IPS DF 6.9 (cell line): ENCODE results near the gene TNRC6A.
"Not testable (repeated sequence)": the region's sequence is repeated elsewhere in the genome, so short reads cannot be mapped to it uniquely, and the experiment has no call there.

Source experiments
- DNase-seq: peaks from one replicate; pipeline ENCODE4 v3.0.0-alpha.2; 2013; ENCODE audit warnings: low read depth, low spot score
- H3K27ac ChIP-seq: one replicate; pipeline ENCODE4 v1.5.1; 2013; ENCODE audit warnings: low read length, control low read depth
- H3K27me3 ChIP-seq: 2 replicates; pipeline ENCODE4 v1.6.1; 2013; ENCODE audit warnings: mild to moderate bottlenecking, low read length; ENCODE audit not compliant: control insufficient read depth, insufficient read depth
- H3K36me3 ChIP-seq: 2 replicates; pipeline ENCODE4 v1.6.1; 2013; ENCODE audit warnings: low read length; ENCODE audit not compliant: control insufficient read depth, insufficient read depth
- H3K4me1 ChIP-seq: 2 replicates; pipeline ENCODE4 v1.6.1; 2013; ENCODE audit warnings: low read length; ENCODE audit not compliant: control insufficient read depth, insufficient read depth
- H3K4me3 ChIP-seq: 2 replicates; pipeline ENCODE4 v1.5.1; 2013; ENCODE audit warnings: mild to moderate bottlenecking, low read length
- H3K9me3 ChIP-seq: 2 replicates; pipeline ENCODE4 v1.6.1; 2013; ENCODE audit warnings: low read length, inconsistent platforms; ENCODE audit not compliant: control insufficient read depth, insufficient read depth
- WGBS: extraction: QIAGEN DNeasy Blood & Tissue Kit; methylation state at CpG from one replicate; pipeline ENCODE4 v1.1.7; 2013; ENCODE audit warnings: mixed read lengths, missing lambda C conversion rate; ENCODE audit not compliant: insufficient read length, insufficient coverage; 5-methylcytosine and 5-hydroxymethylcytosine counted together

TNRC6A gene

GRCh38 chr16:24844101-24845030, 114.9 kb downstream of the TNRC6A start:
- no peak for DNase-seq
- Histone ChIP-seq H3K27me3 (no peaks in the 10 kb centered on the region), H3K36me3 (no peaks in the 10 kb centered on the region), H3K27ac (no peak overlapping the region), H3K4me1 (peaks cover 1% of the 10 kb centered on the region; the same call in 1 of the 2 replicates), H3K9me3 (no peaks in the 10 kb centered on the region), H3K4me3 (no peak overlapping the region)
- no CpG with 5 or more reads among the region's 17 CpGs for WGBS

- no CpG with 5 or more reads among the region's 2 CpGs for WGBS
Observed at GRCh38 chr16:24845031-24845365, 115.5 kb downstream of the TNRC6A start.

GRCh38 chr16:24845726-24846547, 116.5 kb downstream of the TNRC6A start, which contains the start of gene SLC5A11:
Gene SLC5A11 (plus strand): TSS chr16:24845963. CDS start chr16:24858644, 12,681 bp downstream.
- Histone ChIP-seq H3K27me3 (no peaks in the 10 kb centered on the region), H3K9me3 (no peaks in the 10 kb centered on the region), H3K27ac (no peak within 1 kb of the TSS), H3K36me3 (no peaks in the 10 kb centered on the region), H3K4me1 (peaks cover 1% of the 10 kb centered on the region; the same call in 1 of the 2 replicates), H3K4me3 (no peak within 1 kb of the TSS)
- WGBS = no CpG with 5 or more reads among the region's 21 CpGs
- no peak for DNase-seq

More at GRCh38 chr16:24845031-24845365, 115.5 kb downstream of the TNRC6A start:
- DNase-seq, H3K36me3 ChIP-seq, H3K9me3 ChIP-seq, H3K4me3 ChIP-seq, H3K4me1 ChIP-seq, H3K27me3 ChIP-seq, H3K27ac ChIP-seq: not testable (repeated sequence)

- DNase-seq = no peak
- Histone ChIP-seq H3K36me3 (no peaks in the 10 kb centered on the region), H3K4me3 (no peak overlapping the region), H3K9me3 (no peaks in the 10 kb centered on the region), H3K27ac (no peak overlapping the region), H3K4me1 (peaks cover 1% of the 10 kb centered on the region; the same call in 1 of the 2 replicates), H3K27me3 (no peaks in the 10 kb centered on the region)
- WGBS = no CpG with 5 or more reads among the region's 8 CpGs
Observed at GRCh38 chr16:24846548-24847357, 117.3 kb downstream of the TNRC6A start.

- no peak overlapping the region for H3K27ac ChIP-seq
- WGBS = no CpG with 5 or more reads among the region's 3 CpGs
- peaks cover 1% of the 10 kb centered on the region; the same call in 1 of the 2 replicates for H3K4me1 ChIP-seq
- DNase-seq = no peak
- no peaks in the 10 kb centered on the region for H3K9me3 ChIP-seq
- H3K4me3 ChIP-seq = no peak overlapping the region
- no peaks in the 10 kb centered on the region for H3K36me3 ChIP-seq
- no peaks in the 10 kb centered on the region for H3K27me3 ChIP-seq
Observed at GRCh38 chr16:24847358-24847664, 117.9 kb downstream of the TNRC6A start.

- H3K27ac ChIP-seq = no peak overlapping the region
- no peak for DNase-seq
- no CpG with 5 or more reads among the region's 5 CpGs for WGBS
- H3K36me3 ChIP-seq = no peaks in the 10 kb centered on the region
- no peaks in the 10 kb centered on the region for H3K27me3 ChIP-seq
- H3K4me1 ChIP-seq = peaks cover 1% of the 10 kb centered on the region; the same call in 1 of the 2 replicates
- no peak overlapping the region for H3K4me3 ChIP-seq
- no peaks in the 10 kb centered on the region for H3K9me3 ChIP-seq
Observed at GRCh38 chr16:24848065-24848464, 118.6 kb downstream of the TNRC6A start.

- no CpG with 5 or more reads among the region's 5 CpGs for WGBS
- Histone ChIP-seq H3K36me3 (no peaks in the 10 kb centered on the region), H3K9me3 (no peaks in the 10 kb centered on the region), H3K4me1 (peaks cover 1% of the 10 kb centered on the region; the same call in 1 of the 2 replicates), H3K27me3 (no peaks in the 10 kb centered on the region), H3K4me3 (no peak overlapping the region), H3K27ac (no peak overlapping the region)
- no peak for DNase-seq
Observed at GRCh38 chr16:24849641-24850040, 120.2 kb downstream of the TNRC6A start.

- Histone ChIP-seq H3K27me3 (no peaks in the 10 kb centered on the region), H3K36me3 (no peaks in the 10 kb centered on the region), H3K27ac (no peak overlapping the region), H3K4me1 (peaks cover 1% of the 10 kb centered on the region; the same call in 1 of the 2 replicates), H3K4me3 (no peak overlapping the region), H3K9me3 (no peaks in the 10 kb centered on the region)
- DNase-seq = no peak
- no CpG with 5 or more reads among the region's 9 CpGs for WGBS
Observed at GRCh38 chr16:24850289-24850938, 121.0 kb downstream of the TNRC6A start.

DNA sequence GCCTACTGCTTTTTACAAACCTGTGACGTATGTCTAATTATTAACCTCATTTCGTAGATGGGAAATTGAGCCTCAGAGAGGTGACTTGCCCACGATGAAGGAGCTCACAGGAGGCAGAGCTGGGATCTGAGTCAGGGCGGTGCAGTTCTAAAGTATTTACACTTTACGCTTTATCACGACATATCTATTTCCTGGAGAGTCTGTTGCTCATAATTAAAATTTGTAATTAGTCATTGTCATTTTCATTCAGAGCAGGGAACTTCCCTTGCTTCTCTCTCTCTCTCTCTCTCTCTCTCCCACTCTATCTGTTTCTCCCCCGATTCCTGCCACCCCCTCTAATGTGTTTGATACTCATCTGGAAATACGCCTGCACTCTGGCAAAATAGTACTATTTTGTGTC, 122.2 kb downstream of the TNRC6A start:
- H3K4me1 ChIP-seq = no peaks in the 10 kb centered on the region
- WGBS = no CpG with 5 or more reads among the region's 8 CpGs
- no peaks in the 10 kb centered on the region for H3K27me3 ChIP-seq
- no peak overlapping the region for H3K27ac ChIP-seq
- H3K36me3 ChIP-seq = no peaks in the 10 kb centered on the region
- H3K4me3 ChIP-seq = no peak overlapping the region
- DNase-seq = no peak
- no peaks in the 10 kb centered on the region for H3K9me3 ChIP-seq
